Astrocyte (in vitro differentiated cells and primary cell): ENCODE measurements around the gene PTPN5.

Experiments
- CTCF ChIP-seq: IDR thresholded peaks from 2 replicates; pipeline ENCODE4 v1.5.1; 2011; ENCODE audit warnings: low read depth, mild to moderate bottlenecking, inconsistent platforms, low read length, moderate library complexity; ENCODE audit not compliant: insufficient read depth
- EZH2 ChIP-seq: IDR thresholded peaks from 2 replicates; pipeline ENCODE4 v1.6.1; 2012; ENCODE audit warnings: mild to moderate bottlenecking, low read length, inconsistent platforms; ENCODE audit not compliant: insufficient read depth

DNA sequence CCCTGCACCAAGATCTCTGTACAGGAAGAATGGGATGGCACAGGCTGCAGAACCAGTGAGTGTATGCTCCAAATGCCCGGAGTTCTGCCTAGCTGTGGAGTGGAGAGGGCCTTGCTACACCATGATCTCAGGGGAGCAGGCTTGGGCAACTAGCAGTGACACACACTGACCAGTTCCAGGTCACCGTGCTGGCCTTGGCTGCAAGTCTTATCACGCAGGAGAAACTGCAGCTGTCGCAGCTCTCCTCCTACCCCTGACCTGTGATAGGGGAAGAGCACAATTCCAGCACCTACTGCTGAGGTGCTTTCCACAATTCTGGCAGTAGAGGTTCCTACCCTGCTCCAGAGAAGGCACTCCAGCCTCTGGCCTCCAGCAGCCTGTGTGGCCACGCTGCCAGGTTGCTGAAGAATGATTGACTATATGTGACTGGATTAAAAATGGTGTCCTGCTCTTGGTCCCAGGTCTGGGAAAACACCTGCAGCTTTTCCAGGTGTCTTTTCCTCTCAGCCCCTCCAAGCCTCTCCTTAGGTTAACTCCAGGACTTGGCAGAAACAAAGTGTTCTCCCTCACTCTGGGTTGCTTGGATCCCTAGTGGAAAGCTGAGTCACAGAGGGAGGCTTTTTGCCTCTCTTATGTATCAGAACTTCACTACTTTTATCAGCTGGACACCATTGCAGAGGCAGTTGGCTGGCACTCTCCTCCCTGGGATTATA lies 43.3 kb upstream of the PTPN5 start:
- TF ChIP-seq CTCF (no peak), EZH2 (no peak)
